H1 (cell line): Measurements from ENCODE around the gene PKD2L2. TPM values are rescaled to one million over a fixed set of nuclear protein-coding genes. Genes with fewer than 3 reads are reported as not detected.

Experiments used
- CTCF ChIA-PET: fragments of 300-600 bp; sonication (Branson Sonifier 250); formaldehyde crosslinking; loops from one replicate; lab custom pipeline; 2021; ENCODE audit not compliant: partially characterized antibody; lab: Charles Lee
- POLR2A ChIA-PET: fragments of 300-600 bp; sonication (Branson Sonifier 250); formaldehyde crosslinking; loops from one replicate; lab custom pipeline; 2021; ENCODE audit warnings: inconsistent platforms; ENCODE audit not compliant: partially characterized antibody; lab: Charles Lee
- DNase-seq, 2 experiments: peaks; one replicate each; pipeline versions ENCODE4 v3.0.0 to v3.0.0-alpha.2; 2010 to 2022; ENCODE audit warnings: low spot score in 2 of 2, low read depth in 1 of 2, mixed read lengths in 1 of 2
- FAIRE-seq: peaks from 2 replicates; lab custom pipeline; 2011; peaks lifted over from hg19 to GRCh38; lab: Jason Lieb, UNC
- H2AFZ ChIP-seq: 2 replicates; pipeline ENCODE4 v1.8.1; 2012; ENCODE audit warnings: low read length, inconsistent platforms
- H2AK5ac ChIP-seq: 2 replicates; pipeline ENCODE4 v1.6.1; 2013; ENCODE audit warnings: low read depth, low read length
- H2BK120ac ChIP-seq: replicated peaks from 2 replicates; pipeline ENCODE3; 2013; ENCODE audit warnings: low read depth, low read length, inconsistent platforms
- H2BK12ac ChIP-seq: 2 replicates; pipeline ENCODE4 v1.6.1; 2013; ENCODE audit warnings: low read depth, low read length
- H2BK15ac ChIP-seq: 2 replicates; pipeline ENCODE4 v1.6.1; 2013; ENCODE audit warnings: low read length
- H2BK20ac ChIP-seq: 2 replicates; pipeline ENCODE4 v1.6.1; 2013; ENCODE audit warnings: low read length
- H2BK5ac ChIP-seq: 2 replicates; pipeline ENCODE4 v1.6.1; 2013; ENCODE audit warnings: low read depth, low read length
- H3K14ac ChIP-seq: 2 replicates; pipeline ENCODE4 v1.6.1; 2013; ENCODE audit warnings: inconsistent platforms; ENCODE audit not compliant: insufficient read length
- H3K18ac ChIP-seq: 2 replicates; pipeline ENCODE4 v1.6.1; 2013; ENCODE audit warnings: low read length; ENCODE audit errors: extremely low read depth
- H3K23ac ChIP-seq: 2 replicates; pipeline ENCODE4 v1.6.1; 2013; ENCODE audit warnings: inconsistent platforms; ENCODE audit not compliant: insufficient read length
- H3K23me2 ChIP-seq: 2 replicates; pipeline ENCODE4 v1.6.1; 2013; ENCODE audit warnings: low read depth, low read length
- H3K27ac ChIP-seq: 2 replicates; pipeline ENCODE4 v1.6.1; 2011; ENCODE audit warnings: low read depth, low read length, inconsistent platforms
- H3K27me3 ChIP-seq, 4 experiments: replicated peaks in 1 of 4; 1 replicate in 1 of 4; 2 replicates in 3 of 4; pipeline versions ENCODE4 v1.6.1 to v1.8.1; 2011 to 2013; ENCODE audit warnings: low read length in 3 of 4, mild to moderate bottlenecking in 3 of 4, inconsistent platforms in 2 of 4, mixed read lengths in 2 of 4, moderate library complexity in 1 of 4; ENCODE audit not compliant: control insufficient read depth in 3 of 4, insufficient read depth in 3 of 4; ENCODE audit errors: extremely low read depth in 1 of 4
- H3K36me3 ChIP-seq, 4 experiments: 2 replicates each; pipeline versions ENCODE4 v1.6.1 to v1.8.1; 2011 to 2013; ENCODE audit warnings: mild to moderate bottlenecking in 4 of 4, low read length in 3 of 4, moderate library complexity in 2 of 4, control low read depth in 1 of 4, inconsistent platforms in 1 of 4; ENCODE audit not compliant: insufficient read depth in 4 of 4, control insufficient read depth in 2 of 4
- H3K4ac ChIP-seq: replicated peaks from 2 replicates; pipeline ENCODE3; 2013; ENCODE audit warnings: low read length, low read depth, mixed read lengths, inconsistent platforms; ENCODE audit not compliant: insufficient read length
- H3K4me1 ChIP-seq, 4 experiments: replicated peaks in 1 of 4; 1 replicate in 1 of 4; 2 replicates in 3 of 4; pipeline versions ENCODE4 v1.6.1 to v1.8.1; 2011 to 2013; ENCODE audit warnings: low read length in 3 of 4, inconsistent platforms in 2 of 4, mixed read lengths in 1 of 4; ENCODE audit not compliant: insufficient read depth in 4 of 4, control insufficient read depth in 3 of 4
- H3K4me2 ChIP-seq, 2 experiments: 2 replicates each; pipeline versions ENCODE4 v1.6.1 to v1.8.1; 2011 to 2013; ENCODE audit warnings: low read depth in 2 of 2, low read length in 2 of 2, control low read depth in 1 of 2, inconsistent platforms in 1 of 2, mild to moderate bottlenecking in 1 of 2; ENCODE audit not compliant: insufficient read depth in 1 of 2
- H3K4me3 ChIP-seq, 4 experiments: fragments of 200-600, 300-600 bp in 1 of 4; sonication (generic), shearing (Covaris generic), sonication (Bioruptor Twin) in 1 of 4; 2 replicates each; pipeline versions ENCODE4 v1.5.1 to v1.8.1; 2011 to 2016; ENCODE audit warnings: low read length in 4 of 4, low read depth in 3 of 4, control low read depth in 2 of 4, inconsistent platforms in 2 of 4, mild to moderate bottlenecking in 2 of 4, mixed read lengths in 1 of 4, moderate library complexity in 1 of 4; ENCODE audit not compliant: insufficient read depth in 2 of 4; ENCODE audit errors: extremely low read depth in 1 of 4
- H3K56ac ChIP-seq: replicated peaks from 2 replicates; pipeline ENCODE3; 2013; ENCODE audit warnings: low read depth, mild to moderate bottlenecking, mixed read lengths, low read length, inconsistent platforms; ENCODE audit not compliant: insufficient read length
- H3K79me1 ChIP-seq: 2 replicates; pipeline ENCODE4 v1.6.1; 2013; ENCODE audit warnings: low read depth, low read length, control low read depth
- H3K79me2 ChIP-seq, 2 experiments: 2 replicates each; pipeline versions ENCODE4 v1.6.1 to v1.8.1; 2012 to 2013; ENCODE audit warnings: low read length in 2 of 2, mild to moderate bottlenecking in 2 of 2, inconsistent platforms in 1 of 2; ENCODE audit not compliant: insufficient read depth in 2 of 2, control insufficient read depth in 1 of 2
- H3K9ac ChIP-seq, 4 experiments: replicated peaks in 1 of 4; 1 replicate in 1 of 4; 2 replicates in 3 of 4; pipeline versions ENCODE4 v1.6.1 to v1.8.1; 2011 to 2013; ENCODE audit warnings: low read depth in 3 of 4, low read length in 3 of 4, control low read depth in 2 of 4, mild to moderate bottlenecking in 2 of 4, moderate library complexity in 2 of 4, inconsistent platforms in 1 of 4; ENCODE audit errors: extremely low read depth in 1 of 4
- H3K9me3 ChIP-seq, 2 experiments: 2 replicates each; pipeline versions ENCODE4 v1.6.1 to v1.8.1; 2012 to 2013; ENCODE audit warnings: mild to moderate bottlenecking in 2 of 2, moderate library complexity in 2 of 2, control low read depth in 1 of 2, inconsistent platforms in 1 of 2, low read depth in 1 of 2, low read length in 1 of 2, mixed read lengths in 1 of 2; ENCODE audit not compliant: insufficient read depth in 2 of 2
- H4K20me1 ChIP-seq, 2 experiments: replicated peaks in 1 of 2; 2 replicates each; pipeline versions ENCODE3 to v1.8.1; 2011 to 2013; ENCODE audit warnings: inconsistent platforms in 2 of 2, low read length in 2 of 2, mild to moderate bottlenecking in 1 of 2; ENCODE audit not compliant: insufficient read depth in 2 of 2, control insufficient read depth in 1 of 2
- H4K5ac ChIP-seq: 2 replicates; pipeline ENCODE4 v1.6.1; 2013; ENCODE audit warnings: low read length, low read depth, mixed read lengths, inconsistent platforms; ENCODE audit not compliant: insufficient read length
- H4K8ac ChIP-seq: 2 replicates; pipeline ENCODE4 v1.8.0; 2013; ENCODE audit warnings: mild to moderate bottlenecking, moderate library complexity, low read length, inconsistent platforms; ENCODE audit not compliant: insufficient read depth; ENCODE audit errors: extremely low read depth
- H4K91ac ChIP-seq: replicated peaks from 2 replicates; pipeline ENCODE3; 2013; ENCODE audit warnings: low read length, mixed read lengths, inconsistent platforms; ENCODE audit not compliant: insufficient read length
- BACH1 ChIP-seq: IDR thresholded peaks from 2 replicates; pipeline ENCODE4 v1.6.1; 2012; ENCODE audit warnings: low read length, improper control_type of control experiment
- CHD1 ChIP-seq: IDR thresholded peaks from 2 replicates; pipeline ENCODE4 v1.6.1; 2012; ENCODE audit warnings: low read depth, low read length, improper control_type of control experiment
- EP300 ChIP-seq, 2 experiments: IDR thresholded peaks; 1 replicate in 1 of 2; 2 replicates in 1 of 2; pipeline ENCODE4 v1.6.1; 2011 to 2012; ENCODE audit warnings: low read depth in 2 of 2, low read length in 2 of 2, mild to moderate bottlenecking in 2 of 2, borderline replicate concordance in 1 of 2, inconsistent platforms in 1 of 2, moderate library complexity in 1 of 2
- GABPA ChIP-seq: IDR thresholded peaks from 2 replicates; pipeline ENCODE4 v1.6.1; 2011; ENCODE audit warnings: mild to moderate bottlenecking, low read length, moderate library complexity, borderline replicate concordance; ENCODE audit not compliant: insufficient read depth
- JUN ChIP-seq: IDR thresholded peaks from 2 replicates; pipeline ENCODE4 v1.6.1; 2011; ENCODE audit warnings: low read depth, mild to moderate bottlenecking, improper control_type of control experiment, low read length
- JUND ChIP-seq: IDR thresholded peaks from 2 replicates; pipeline ENCODE4 v1.6.1; 2011; ENCODE audit warnings: mild to moderate bottlenecking, improper control_type of control experiment, low read length
- MAX ChIP-seq: IDR thresholded peaks from 2 replicates; pipeline ENCODE4 v1.6.1; 2012; ENCODE audit warnings: inconsistent platforms
- NANOG ChIP-seq: IDR thresholded peaks from 2 replicates; pipeline ENCODE4 v1.6.1; 2011; ENCODE audit warnings: low read length, low read depth, mild to moderate bottlenecking, inconsistent platforms; ENCODE audit not compliant: insufficient read depth, poor library complexity, severe bottlenecking
- RBBP5 ChIP-seq: IDR thresholded peaks from 2 replicates; pipeline ENCODE4 v1.7.1; 2012; ENCODE audit warnings: low read depth, mild to moderate bottlenecking, inconsistent platforms, low read length, moderate library complexity, borderline replicate concordance
- TBP ChIP-seq: IDR thresholded peaks from 2 replicates; pipeline ENCODE4 v1.6.1; 2011; ENCODE audit warnings: low read depth, low read length, improper control_type of control experiment
- YY1 ChIP-seq: IDR thresholded peaks from 2 replicates; pipeline ENCODE4 v1.6.1; 2011; ENCODE audit warnings: low read depth, mild to moderate bottlenecking, low read length
- ZNF274 ChIP-seq: IDR thresholded peaks from 2 replicates; pipeline ENCODE4 v1.7.0; 2012; ENCODE audit warnings: low read length, borderline replicate concordance; ENCODE audit errors: extremely low read depth
- WGBS, 2 experiments: shearing (Covaris generic) in 1 of 2; methylation state at CpG; one replicate each; pipeline versions ENCODE4 v1.1.6 to v1.1.7; 2013 to 2015; ENCODE audit warnings: low lambda C conversion rate in 2 of 2, mixed read lengths in 2 of 2, inconsistent platforms in 1 of 2, low coverage in 1 of 2, missing lambda C conversion rate in 1 of 2; ENCODE audit not compliant: insufficient replicate concordance in 2 of 2, insufficient coverage in 1 of 2, insufficient read length in 1 of 2; ENCODE audit errors: extremely low coverage in 1 of 2, missing lambda C conversion rate in 1 of 2; 5-methylcytosine and 5-hydroxymethylcytosine counted together
- polyA plus RNA-seq, 7 experiments: library from polyadenylated mRNA; depleted of rRNA in 3 of 7; stranded (reverse) in 5 of 7; unstranded in 2 of 7; fragments of >200 nt in 5 of 7; fragments of 200-250 nt in 2 of 7; gene quantifications; 1 replicate in 5 of 7; 2 replicates in 1 of 7; 4 replicates in 1 of 7; pipeline versions ENCODE4 v1.2.1 to v1.2.3, GENCODE V29; 2011 to 2013; ENCODE audit warnings: missing spikeins in 2 of 7, mixed read lengths in 2 of 7
- total RNA-seq: library from RNA; stranded (reverse); fragmentation: NEBNext Ultra II Directional; extraction: Animal tissue kit (Norgen Biotek cat#: 25700); gene quantifications from 2 replicates; pipeline ENCODE4 v1.2.1, GENCODE V29; 2021

The PKD2L2 gene
- total and polyA plus RNA-seq, 2 of the 8 experiments (the other 6 are each of a cell fraction or from before 2014, with no cell fraction given), result not detected

GRCh38 chr5:137887831-137888230, 1.4 kb upstream of the PKD2L2 start:
- Histone ChIP-seq H3K4ac (no peak overlapping the region), H4K91ac (no peak overlapping the region), H3K18ac (no peak overlapping the region), H2BK120ac (no peak overlapping the region), H3K23ac (no peak overlapping the region), H3K4me3 (no peak overlapping the region), H2BK15ac (no peak overlapping the region), H3K9me3 (no peaks in the 10 kb centered on the region), H3K23me2 (no peaks in the 10 kb centered on the region), H3K4me2 (no peak overlapping the region), H3K4me1 (no peaks in the 10 kb centered on the region), H2BK20ac (no peak overlapping the region), H3K79me1 (no peaks in the 10 kb centered on the region), H2BK5ac (no peak overlapping the region), H4K20me1 (no peaks in the 10 kb centered on the region), H2BK12ac (no peak overlapping the region), H2AK5ac (no peak overlapping the region), H3K36me3 (no peaks in the 10 kb centered on the region), H3K56ac (no peak overlapping the region), H4K8ac (no peak overlapping the region), H3K27ac (no peak overlapping the region), H3K79me2 (no peaks in the 10 kb centered on the region), H3K27me3 (no peaks in the 10 kb centered on the region), H4K5ac (no peak overlapping the region), H2AFZ (no peak overlapping the region), H3K9ac (no peak overlapping the region), H3K14ac (no peak overlapping the region)
- no peak for DNase-seq
- TF ChIP-seq BACH1 (no peak), NANOG (no peak), TBP (no peak), RBBP5 (no peak), EP300 (IDR thresholded peaks at IDR 0.05; ENCODE audit: borderline replicate concordance in 1 of 2, low read depth in 2 of 2, low read length in 2 of 2) (no peak), JUND (no peak), ZNF274 (no peak), YY1 (no peak), MAX (no peak), CHD1 (no peak), JUN (no peak), GABPA (no peak)
- CTCF ChIA-PET, result interaction anchor here (1.1 to 3.5 kb wide), 4 partner anchors 9 to 193 kb away, joined by 3 to 17 read pairs (median 3); no protein-coding TSS in a partner anchor
- no peak for FAIRE-seq
- POLR2A ChIA-PET, result no interaction called here
- WGBS, 2 experiments, result 66% methylated on average over 2 of the region's 2 CpGs; no CpG with 5 or more reads in 1 of the 2 experiments
